T follicular helper cell (primary cell): ENCODE data around the gene SYT2.
A peak's percentile ranks its signal among the peaks of the same experiment; 100 is the strongest.

ENCODE experiments used
- DNase-seq: peaks from one replicate; pipeline ENCODE4 v3.0.0-alpha.2; 2020; ENCODE audit warnings: low read depth

The SYT2 gene

GRCh38 chr1:202704601-202705000, 5.7 kb downstream of the SYT2 start:
- DNase-seq = no peak

GRCh38 chr1:202703191-202703590, 7.1 kb downstream of the SYT2 start:
- no peak for DNase-seq

GRCh38 chr1:202702088-202702487, 8.2 kb downstream of the SYT2 start:
- no peak for DNase-seq

GRCh38 chr1:202701200-202701599, 9.1 kb downstream of the SYT2 start:
- DNase-seq = no peak

GRCh38 chr1:202700061-202700460, 10.2 kb downstream of the SYT2 start:
- no peak for DNase-seq

- no peak for DNase-seq
Observed at GRCh38 chr1:202698276-202698675, 12.0 kb downstream of the SYT2 start.

- no peak for DNase-seq
Observed at GRCh38 chr1:202697038-202697437, 13.2 kb downstream of the SYT2 start.

GRCh38 chr1:202694314-202694713, 15.9 kb downstream of the SYT2 start:
- DNase-seq = no peak

GRCh38 chr1:202692959-202693555, 17.2 kb downstream of the SYT2 start:
- peak; percentile 50 for DNase-seq

- no peak for DNase-seq
Observed at GRCh38 chr1:202691816-202692215, 18.4 kb downstream of the SYT2 start.

GRCh38 chr1:202689493-202690342, 20.5 kb downstream of the SYT2 start:
- DNase-seq = no peak

- no peak for DNase-seq
Observed at GRCh38 chr1:202689082-202689481, 21.2 kb downstream of the SYT2 start.

GRCh38 chr1:202688401-202688800, 21.9 kb downstream of the SYT2 start:
- DNase-seq = no peak

- no peak for DNase-seq
Observed at GRCh38 chr1:202687798-202688197, 22.5 kb downstream of the SYT2 start.

- no peak for DNase-seq
Observed at GRCh38 chr1:202687370-202687769, 22.9 kb downstream of the SYT2 start.

- no peak for DNase-seq
Observed at GRCh38 chr1:202685641-202686040, 24.6 kb downstream of the SYT2 start.

- no peak for DNase-seq
Observed at GRCh38 chr1:202684716-202685115, 25.5 kb downstream of the SYT2 start.

GRCh38 chr1:202683029-202683428, 27.2 kb downstream of the SYT2 start:
- no peak for DNase-seq

- DNase-seq = no peak
Observed at GRCh38 chr1:202682477-202682876, 27.8 kb downstream of the SYT2 start.

GRCh38 chr1:202681736-202682420, 28.4 kb downstream of the SYT2 start:
- DNase-seq = no peak

GRCh38 chr1:202680586-202681352, 29.5 kb downstream of the SYT2 start:
- no peak for DNase-seq
